ENCODE measurements around the gene RBMS1.
A peak's percentile ranks its signal among the peaks of the same experiment; 100 is the strongest.
"Not testable (repeated sequence)": the region's sequence is repeated elsewhere in the genome, so short reads cannot be mapped to it uniquely, and the experiment has no call there.

Gene RBMS1

GRCh38 chr2:160467086-160467485 lies 26.5 kb downstream of the RBMS1 start:
- DNase-seq = no peak

DNA sequence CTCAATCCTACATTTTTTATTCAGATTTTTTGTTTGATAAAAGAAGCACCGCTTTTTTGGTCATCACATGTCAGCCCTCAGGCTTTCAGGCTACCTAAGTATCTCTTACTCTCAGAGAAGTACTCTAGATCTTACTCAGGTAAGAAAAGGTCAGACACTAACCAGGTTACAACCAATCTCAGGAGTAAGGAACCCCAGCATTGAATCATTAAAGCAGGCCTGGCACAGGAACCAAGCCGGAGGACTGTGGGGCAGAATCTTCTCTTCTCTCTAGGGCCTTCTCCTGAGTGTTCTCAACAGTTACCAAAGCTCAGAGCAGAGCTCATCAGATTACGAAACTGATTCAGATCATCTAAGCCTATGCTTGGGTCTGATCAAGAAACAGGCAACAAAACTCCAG lies 28.2 kb downstream of the RBMS1 start:
- no peak for DNase-seq

- no peak for DNase-seq
These were observed 28.6 kb downstream of the RBMS1 start for GRCh38 chr2:160465002-160465401.

GRCh38 chr2:160464017-160464416 lies 29.6 kb downstream of the RBMS1 start:
- no peak for DNase-seq

- no peak for DNase-seq
These were observed 30.4 kb downstream of the RBMS1 start for GRCh38 chr2:160463245-160463644.

DNA sequence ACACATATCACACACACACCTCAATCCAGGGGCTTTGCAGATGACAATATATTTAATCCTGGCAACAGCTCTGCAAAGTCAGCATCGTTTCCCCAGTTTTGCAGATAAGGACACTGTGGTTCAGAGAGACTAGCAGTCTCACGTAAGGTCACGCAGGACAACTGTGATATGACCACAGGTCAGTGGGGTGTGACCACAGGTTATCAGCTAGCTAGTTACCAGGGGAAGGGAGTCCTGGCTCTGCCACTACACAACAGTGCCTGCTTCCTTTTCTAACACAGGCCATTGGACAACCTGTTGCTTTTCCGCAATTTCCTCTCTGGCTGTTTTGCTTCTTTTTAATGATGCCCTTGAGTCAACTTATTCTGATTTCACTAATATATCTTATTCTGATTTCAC lies 33.3 kb downstream of the RBMS1 start:
- DNase-seq = no peak

GRCh38 chr2:160459538-160460332 lies 33.9 kb downstream of the RBMS1 start:
- no peak for DNase-seq

GRCh38 chr2:160458718-160459453 lies 34.7 kb downstream of the RBMS1 start:
- no peak for DNase-seq

- no peak for DNase-seq
These were observed 36.0 kb downstream of the RBMS1 start for GRCh38 chr2:160457588-160457987.

DNA sequence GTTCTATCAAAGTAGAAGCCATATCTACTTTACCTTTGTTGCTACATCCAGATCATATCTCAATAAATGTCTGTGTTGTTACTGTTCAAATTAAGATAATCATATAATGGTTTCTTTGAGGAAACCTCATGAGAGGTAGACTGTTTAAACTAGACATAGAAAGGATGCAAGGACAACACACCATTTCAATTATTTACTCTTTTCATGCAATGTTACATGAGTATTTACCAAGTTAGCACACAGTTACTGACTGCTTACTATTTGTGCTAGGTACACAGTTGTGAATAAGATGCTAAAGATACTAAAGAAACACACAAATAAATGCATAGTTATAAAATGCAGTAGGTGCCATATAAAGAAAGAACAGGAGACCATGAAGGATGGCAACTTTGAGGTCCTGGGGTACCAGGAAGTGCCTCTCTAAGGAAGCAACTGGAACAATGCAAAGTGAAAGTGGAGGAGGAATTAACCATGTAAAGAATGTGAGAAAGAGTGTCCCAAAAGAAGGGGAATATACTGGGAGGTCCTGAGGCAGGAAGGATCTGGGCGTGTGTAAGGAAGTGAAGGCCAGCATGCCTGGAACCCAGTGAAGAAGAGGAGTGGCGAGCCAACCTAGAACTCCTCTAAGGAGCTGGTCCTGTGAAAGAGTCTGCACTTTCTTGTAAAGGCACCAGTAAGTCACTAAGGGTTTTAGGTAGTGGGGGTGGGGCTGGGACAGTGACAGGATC lies 39.4 kb downstream of the RBMS1 start:
- no peak for DNase-seq

DNA sequence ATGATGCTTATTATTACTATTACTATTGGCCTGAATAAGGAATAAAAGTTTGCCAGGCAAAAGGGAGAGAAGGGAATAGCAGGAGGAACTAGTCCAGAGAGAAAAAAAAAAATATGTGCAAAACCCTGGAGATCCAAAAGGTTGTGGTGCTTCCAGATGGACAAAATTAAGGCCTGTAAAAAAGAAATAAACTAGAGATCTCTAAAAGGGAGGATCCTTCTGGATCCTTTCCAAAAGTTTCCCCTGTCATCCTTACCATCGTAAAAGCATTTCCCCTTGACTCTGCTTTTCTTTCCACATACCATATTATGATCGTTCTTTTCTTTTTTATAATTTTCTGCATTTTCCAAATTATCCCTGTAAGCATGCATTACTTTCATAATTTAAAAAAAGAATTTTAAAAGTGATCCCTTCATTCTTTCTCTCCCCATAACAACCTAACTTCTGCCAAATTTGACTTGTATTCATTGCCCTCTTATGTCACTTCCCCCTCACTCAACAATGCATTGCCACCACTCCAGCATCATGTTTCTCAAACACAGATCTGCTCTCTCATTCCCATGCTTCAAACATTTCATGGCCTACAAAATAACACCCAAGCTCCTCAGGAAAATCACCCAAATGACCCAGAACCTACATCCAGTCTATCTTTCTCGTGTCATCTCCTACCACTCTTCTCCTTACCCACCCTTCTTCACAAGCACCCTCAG lies 40.3 kb downstream of the RBMS1 start:
- no peak for DNase-seq

DNA sequence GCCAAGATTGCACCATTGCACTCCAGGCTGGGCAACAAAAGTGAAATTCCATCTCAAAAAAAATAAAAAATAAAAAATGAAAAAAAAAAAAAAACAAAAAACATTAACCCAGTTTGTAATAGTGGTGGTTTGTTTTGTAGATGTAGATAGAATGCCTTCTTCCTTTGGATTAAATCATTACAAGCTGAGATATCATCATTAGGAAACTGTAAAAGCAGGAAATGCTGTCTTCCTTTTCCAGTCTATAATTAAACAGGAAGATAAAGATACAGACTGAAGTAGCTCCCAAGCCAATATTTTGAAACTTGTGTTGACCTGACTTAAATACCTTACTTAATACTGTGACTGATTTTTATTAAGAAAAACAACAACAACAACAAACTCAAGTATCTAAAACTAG lies 43.1 kb downstream of the RBMS1 start:
- no peak for DNase-seq

DNA sequence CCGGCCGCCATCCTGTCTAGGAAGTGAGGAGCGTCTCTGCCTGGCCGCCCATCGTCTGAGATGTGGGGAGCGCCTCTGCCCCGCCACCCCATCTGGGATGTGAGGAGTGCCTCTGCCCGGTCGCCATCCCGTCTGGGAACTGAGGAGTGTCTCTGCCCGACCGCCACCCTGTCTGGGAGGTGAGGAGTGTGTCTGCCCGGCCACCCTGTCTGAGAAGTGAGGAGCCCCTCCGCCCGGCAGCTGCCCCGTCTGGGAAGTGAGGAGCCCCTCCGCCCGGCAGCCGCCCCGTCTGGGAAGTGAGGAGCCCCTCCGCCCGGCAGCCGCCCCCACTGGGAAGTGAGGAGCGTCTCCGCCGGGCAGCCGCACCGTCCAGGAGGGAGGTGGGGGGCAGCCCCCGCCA lies 44.8 kb downstream of the RBMS1 start:
- not testable (repeated sequence) for DNase-seq

DNA sequence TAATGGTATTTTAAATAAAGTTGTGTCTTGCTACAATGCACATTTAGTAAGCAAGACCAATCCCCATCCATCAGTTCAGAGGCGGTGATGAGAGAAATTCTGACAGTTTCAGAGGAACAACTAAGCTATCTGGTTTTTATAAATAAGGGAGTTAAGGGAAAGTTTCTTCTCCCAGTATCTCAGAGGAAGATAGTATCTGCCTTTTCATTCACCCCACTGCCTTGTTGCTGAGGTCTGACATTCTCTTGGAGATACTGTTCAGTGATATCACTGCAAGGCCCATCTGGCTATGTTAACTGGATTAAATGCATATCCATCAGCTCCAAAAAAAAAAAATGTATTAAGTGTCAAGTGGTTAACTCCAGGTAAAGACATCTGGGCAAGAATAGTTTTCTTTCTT lies 47.9 kb downstream of the RBMS1 start:
- no peak for DNase-seq

GRCh38 chr2:160442603-160443002 lies 51.0 kb downstream of the RBMS1 start:
- DNase-seq = no peak

- no peak for DNase-seq
These were observed 52.7 kb downstream of the RBMS1 start for GRCh38 chr2:160440888-160441287.

GRCh38 chr2:160439038-160439437 lies 54.6 kb downstream of the RBMS1 start:
- DNase-seq = not testable (repeated sequence)

- DNase-seq = no peak
These were observed 56.3 kb downstream of the RBMS1 start for GRCh38 chr2:160437273-160437672.

- DNase-seq = no peak
These were observed 59.2 kb downstream of the RBMS1 start for GRCh38 chr2:160434254-160434948.

DNA sequence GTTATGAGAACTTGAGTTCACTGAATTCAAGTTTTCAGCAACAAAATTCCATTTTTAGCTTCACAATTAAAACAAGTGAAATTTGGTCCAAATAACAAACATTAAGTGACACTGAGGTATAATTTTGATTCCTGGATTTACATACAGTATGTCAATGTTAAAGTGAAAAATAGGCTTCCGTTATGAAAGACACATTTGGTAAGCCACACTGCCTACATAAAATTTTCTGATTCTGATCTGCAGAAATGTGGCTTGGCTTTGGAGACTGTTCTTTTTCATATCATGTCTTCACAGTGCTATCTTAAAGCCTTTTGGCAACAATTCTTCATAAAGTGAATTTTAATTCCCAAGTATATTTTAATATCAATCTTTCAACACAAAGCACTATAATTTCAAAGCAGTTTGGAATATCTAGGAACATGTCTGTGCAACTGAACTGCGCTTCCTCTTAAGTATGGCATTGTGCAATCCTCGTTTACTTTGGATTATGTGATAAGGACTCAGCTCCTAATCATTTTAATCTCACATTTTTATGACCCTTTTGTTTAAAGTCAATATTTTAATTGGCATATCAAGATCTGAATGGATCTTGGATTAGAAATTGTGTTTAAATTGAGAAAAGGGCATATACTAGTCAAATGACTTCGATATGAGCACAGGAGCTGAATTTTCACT lies 60.0 kb downstream of the RBMS1 start:
- DNase-seq = no peak

GRCh38 chr2:160432633-160433032 lies 61.0 kb downstream of the RBMS1 start:
- peak; percentile 20 for DNase-seq

GRCh38 chr2:160431441-160431840 lies 62.2 kb downstream of the RBMS1 start:
- DNase-seq = no peak
